Activated CD4-positive, alpha-beta T cell treated with anti-CD3 and anti-CD28 coated beads, Interleukin-2, amount 50 U/mL, for 48 hours (primary cell): ENCODE measurements around the gene CDH6.

ENCODE experiments used
- DNase-seq, 2 experiments: peaks; one replicate each; pipeline ENCODE4 v3.0.0-alpha.2; 2020

The CDH6 gene

DNA sequence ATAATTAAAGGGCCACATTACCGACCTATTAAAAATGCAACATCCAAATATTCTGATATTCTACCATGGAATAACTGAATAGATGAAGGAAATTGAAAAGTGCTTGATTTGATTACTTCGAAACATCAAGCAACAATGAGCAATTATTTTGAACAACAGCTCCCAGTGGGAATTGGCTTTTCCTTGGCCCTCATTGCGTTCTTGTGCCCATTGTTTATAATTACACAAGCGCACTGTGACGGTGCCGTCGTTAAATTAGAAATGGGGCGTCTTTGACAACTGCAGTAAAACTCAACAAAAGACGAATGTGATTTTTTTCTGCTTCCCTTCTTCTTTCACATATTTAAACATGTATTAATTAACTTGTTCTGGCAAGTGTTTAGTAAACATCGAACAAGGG, 61.6 kb downstream of the CDH6 start:
- no peak for DNase-seq

- DNase-seq: no peak
Observed at GRCh38 chr5:31268256-31268655, 74.8 kb downstream of the CDH6 start.

- DNase-seq: no peak
Observed at GRCh38 chr5:31268686-31269085, 75.2 kb downstream of the CDH6 start.

DNA sequence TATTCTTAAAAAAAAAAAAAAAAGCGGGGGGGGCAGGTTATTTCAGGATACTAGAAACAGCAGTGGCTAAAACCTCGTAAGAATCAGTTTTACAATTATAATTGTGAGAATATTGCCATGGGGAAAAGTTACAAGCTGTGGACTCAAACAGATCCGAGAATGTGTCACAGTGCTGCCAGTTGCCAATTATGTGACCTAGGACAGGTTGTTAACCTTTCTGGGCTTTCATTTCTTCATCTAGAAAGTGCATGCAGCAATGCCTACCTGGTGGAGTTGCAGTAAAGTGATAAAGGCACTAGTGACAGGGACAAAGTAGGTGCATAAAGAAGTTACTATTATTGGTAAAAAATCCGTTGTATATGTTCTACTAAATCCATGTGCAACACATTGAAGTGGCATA, 75.8 kb downstream of the CDH6 start:
- DNase-seq: no peak

DNA sequence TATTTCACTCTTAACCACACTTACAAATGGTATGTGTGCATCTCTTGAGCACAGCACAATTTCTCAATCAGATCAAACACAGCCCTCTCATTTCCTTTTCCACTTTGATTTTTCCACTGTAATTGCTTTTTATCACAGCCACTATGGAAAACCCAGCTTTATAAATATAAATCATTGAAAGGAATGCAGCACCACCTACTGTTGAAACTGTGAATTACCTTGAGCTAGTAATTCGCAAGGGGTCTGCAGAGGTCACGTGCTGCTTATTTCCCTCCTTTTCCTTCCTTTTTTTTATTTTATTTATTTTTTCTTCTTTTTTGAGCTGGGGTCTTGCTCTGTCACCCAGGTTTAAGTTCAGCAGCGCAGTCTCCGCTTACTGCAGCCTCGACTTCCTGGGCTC, 76.9 kb downstream of the CDH6 start:
- no peak for DNase-seq

GRCh38 chr5:31271567-31271966, 78.1 kb downstream of the CDH6 start:
- DNase-seq: no peak

GRCh38 chr5:31273161-31273560, 79.7 kb downstream of the CDH6 start:
- DNase-seq: no peak

DNA sequence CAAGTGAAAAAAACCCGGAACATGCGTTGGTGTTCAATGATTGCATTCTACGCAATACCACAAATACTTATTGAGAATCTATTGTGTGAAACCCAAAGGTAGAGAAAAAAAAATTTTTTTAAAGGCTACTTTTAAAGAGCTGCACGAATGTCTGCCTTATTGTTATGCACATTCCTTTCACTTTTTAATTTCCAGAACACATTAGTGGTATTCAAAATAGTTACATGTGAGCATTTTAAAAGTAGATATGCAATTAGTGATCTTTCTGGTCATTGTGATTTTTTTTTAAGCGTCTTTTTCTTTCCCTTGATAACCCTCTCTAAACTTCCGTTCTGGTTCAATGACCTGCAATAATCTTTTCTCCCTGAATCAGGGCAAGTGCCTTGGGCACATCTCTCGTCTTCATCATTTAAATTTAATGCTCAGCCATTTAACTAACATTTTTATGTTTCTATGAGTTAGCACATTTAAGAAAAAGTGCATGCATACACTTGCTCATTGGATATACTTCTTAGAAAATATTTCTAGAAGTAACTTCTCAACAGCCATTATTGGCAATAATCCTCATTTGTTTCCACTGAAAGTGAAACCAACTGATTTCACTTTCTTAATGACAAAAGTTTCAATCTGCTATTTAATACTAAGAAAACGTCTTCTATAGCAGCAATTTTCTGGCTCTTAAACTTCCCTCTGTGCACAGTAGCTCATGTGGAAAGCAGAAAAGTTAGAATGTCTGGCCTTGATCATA, 80.3 kb downstream of the CDH6 start:
- DNase-seq: no peak

DNA sequence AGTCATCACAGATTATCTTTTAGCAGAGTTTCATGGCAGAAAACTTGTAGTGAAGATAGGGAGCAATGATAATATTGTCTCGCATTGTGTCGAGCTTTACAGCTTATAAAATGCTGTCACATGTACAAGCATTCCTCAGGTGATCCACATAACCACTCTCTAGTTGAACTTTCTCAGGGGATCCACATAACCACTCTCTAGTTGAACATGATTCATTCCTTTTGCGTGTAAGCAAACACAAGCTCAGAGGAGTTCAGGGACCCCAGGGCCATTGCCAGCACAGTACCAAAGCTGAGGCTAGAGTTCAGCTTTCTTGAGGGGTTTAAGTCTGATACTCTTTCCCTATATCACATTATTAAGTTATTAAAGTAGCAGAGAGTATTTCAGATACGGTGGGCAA, 86.7 kb downstream of the CDH6 start:
- no peak for DNase-seq

DNA sequence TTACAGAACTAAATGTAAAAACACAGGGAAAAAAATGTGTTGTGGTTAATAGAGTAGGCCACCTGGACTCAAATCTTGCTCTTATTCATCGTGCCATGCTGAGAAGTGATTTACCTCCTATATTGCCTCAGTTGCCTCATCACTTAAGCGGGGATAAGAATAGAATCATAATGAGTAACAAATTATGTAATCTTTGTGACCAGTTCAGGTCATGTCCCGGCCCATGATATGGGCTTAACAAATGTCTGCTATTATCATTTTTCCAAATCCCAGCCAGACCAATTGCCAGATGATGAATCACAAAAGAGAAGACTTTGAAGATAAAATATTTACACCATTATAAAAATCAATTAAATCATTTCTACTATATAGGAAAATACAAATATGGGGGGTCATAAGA, 89.8 kb downstream of the CDH6 start:
- no peak for DNase-seq

GRCh38 chr5:31285025-31285424, 91.5 kb downstream of the CDH6 start:
- no peak for DNase-seq

GRCh38 chr5:31287985-31288384, 94.5 kb downstream of the CDH6 start:
- DNase-seq: no peak

GRCh38 chr5:31289429-31289828, 95.9 kb downstream of the CDH6 start:
- no peak for DNase-seq

- DNase-seq: no peak
Observed at GRCh38 chr5:31291323-31291854, 97.9 kb downstream of the CDH6 start.

DNA sequence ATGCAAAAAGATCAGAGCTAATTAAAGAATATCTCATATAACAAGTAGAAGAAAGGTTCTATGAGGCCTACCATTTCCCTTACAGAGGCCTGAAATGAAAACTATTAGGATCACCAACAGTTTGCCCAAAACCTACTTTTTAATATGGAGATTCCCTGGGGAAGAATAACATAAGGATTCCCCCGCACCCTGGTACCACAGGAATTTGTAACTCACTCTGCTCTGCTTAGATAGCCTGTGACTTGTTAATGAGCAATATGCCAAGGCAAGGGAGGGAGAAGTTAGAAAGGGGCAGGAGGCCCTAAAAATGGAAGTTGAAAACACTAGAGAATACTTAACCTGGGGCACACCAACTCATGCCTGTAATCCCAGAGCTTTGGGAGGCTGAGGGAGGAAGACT, 107.0 kb downstream of the CDH6 start:
- no peak for DNase-seq

- no peak for DNase-seq
Observed at GRCh38 chr5:31301833-31302232, 108.3 kb downstream of the CDH6 start.

DNA sequence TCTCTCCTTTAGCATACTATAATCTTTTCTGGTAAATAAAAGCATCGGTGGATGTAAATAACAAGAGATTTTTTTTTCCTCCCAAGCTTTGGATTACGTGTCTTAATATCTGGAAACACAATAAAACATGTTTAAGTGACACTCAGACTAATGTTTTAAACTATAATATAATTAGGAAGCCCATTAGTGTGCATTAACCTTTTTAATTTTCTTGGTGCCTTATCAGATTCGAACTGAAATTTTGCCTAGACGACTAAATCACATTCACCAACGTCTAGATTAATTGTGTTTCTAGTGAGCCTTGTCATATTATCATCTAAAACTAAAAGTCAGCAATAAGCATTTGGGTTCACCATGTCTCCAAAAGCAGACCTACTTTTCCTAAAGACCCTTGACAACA, 110.2 kb downstream of the CDH6 start:
- no peak for DNase-seq

- no peak for DNase-seq
Observed at GRCh38 chr5:31317665-31318064, 124.2 kb downstream of the CDH6 start.

- DNase-seq: no peak
Observed at GRCh38 chr5:31319335-31319734, 125.8 kb downstream of the CDH6 start.

DNA sequence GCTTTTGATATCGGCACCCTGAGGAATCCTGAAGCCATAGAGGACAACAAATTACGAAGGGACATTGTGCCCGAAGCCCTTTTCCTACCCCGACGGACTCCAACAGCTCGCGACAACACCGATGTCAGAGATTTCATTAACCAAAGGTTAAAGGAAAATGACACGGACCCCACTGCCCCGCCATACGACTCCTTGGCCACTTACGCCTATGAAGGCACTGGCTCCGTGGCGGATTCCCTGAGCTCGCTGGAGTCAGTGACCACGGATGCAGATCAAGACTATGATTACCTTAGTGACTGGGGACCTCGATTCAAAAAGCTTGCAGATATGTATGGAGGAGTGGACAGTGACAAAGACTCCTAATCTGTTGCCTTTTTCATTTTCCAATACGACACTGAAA, 129.5 kb downstream of the CDH6 start:
- DNase-seq: no peak

- DNase-seq: no peak
Observed at GRCh38 chr5:31324842-31325241, 131.4 kb downstream of the CDH6 start.

- no peak for DNase-seq
Observed at GRCh38 chr5:31328040-31328733, 134.7 kb downstream of the CDH6 start.

GRCh38 chr5:31329715-31330114, 136.2 kb downstream of the CDH6 start:
- no peak for DNase-seq

GRCh38 chr5:31332160-31332559, 138.7 kb downstream of the CDH6 start:
- DNase-seq: no peak

DNA sequence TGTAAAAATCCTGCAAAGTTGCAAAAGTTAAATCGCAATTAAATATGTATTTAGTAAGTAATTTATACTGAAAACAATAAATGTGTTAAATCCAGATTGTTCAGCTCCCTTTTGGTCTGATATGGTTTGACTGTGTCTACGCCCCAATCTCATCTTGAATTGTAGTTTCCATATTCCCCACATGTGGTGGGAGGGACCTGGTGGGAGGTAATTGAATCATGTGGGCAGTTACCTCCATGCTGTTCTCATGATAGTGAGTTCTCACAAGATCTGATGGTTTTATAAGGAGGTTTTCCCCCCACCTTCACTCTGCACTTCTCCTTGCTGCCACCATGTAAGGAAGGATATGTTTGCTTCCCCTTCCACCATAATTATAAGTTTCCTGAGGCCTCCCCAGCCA, 140.0 kb downstream of the CDH6 start:
- DNase-seq: no peak
